Ishikawa (cell line): ENCODE measurements around the gene ZNF107.

ENCODE experiments used
- EGR1 ChIP-seq: IDR thresholded peaks from 2 replicates; pipeline ENCODE4 v1.6.1; 2012
- EP300 ChIP-seq: IDR thresholded peaks from 2 replicates; pipeline ENCODE4 v1.6.1; 2012; ENCODE audit warnings: borderline replicate concordance
- NFIC ChIP-seq: IDR thresholded peaks from 2 replicates; pipeline ENCODE4 v1.6.1; 2012
- RAD21 ChIP-seq: IDR thresholded peaks from 2 replicates; pipeline ENCODE4 v1.6.1; 2012; ENCODE audit warnings: low read depth
- TAF1 ChIP-seq: IDR thresholded peaks from 2 replicates; pipeline ENCODE4 v1.6.1; 2012; ENCODE audit warnings: low read depth, mild to moderate bottlenecking
- YY1 ChIP-seq: IDR thresholded peaks from 2 replicates; pipeline ENCODE4 v1.6.1; 2012; ENCODE audit warnings: low read depth
- TF ChIP-seq, protein P1 (sequence below): IDR thresholded peaks from 2 replicates; pipeline ENCODE4 v1.6.1; 2012
- TF ChIP-seq, protein P2 (sequence below): IDR thresholded peaks from 2 replicates; pipeline ENCODE4 v1.6.1; 2012; ENCODE audit warnings: low read depth, mild to moderate bottlenecking
- TF ChIP-seq, protein P3 (sequence below): IDR thresholded peaks from 2 replicates; pipeline ENCODE4 v1.6.1; 2012

DNA sequence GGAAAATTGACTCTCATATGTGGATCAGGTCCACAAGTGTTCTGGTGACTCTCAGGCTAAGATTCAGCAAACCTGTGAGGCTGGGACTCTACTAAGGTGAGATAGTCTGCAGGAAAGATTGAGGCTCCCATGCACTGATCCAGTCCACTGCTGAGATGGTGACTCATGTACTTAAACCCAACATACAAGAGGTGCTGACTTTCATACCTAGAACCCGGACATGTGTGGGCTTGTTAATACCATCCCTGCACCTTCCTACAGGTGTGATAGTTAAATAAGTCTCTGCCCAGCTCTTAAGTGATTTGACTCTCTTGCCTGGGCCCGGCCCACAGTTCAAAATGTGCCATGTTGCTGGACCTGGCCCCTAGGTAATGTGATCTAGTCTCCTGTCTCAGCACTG is 27.1 kb upstream of the ZNF107 start:
- TF ChIP-seq RAD21: no peak
- no peak for TF ChIP-seq EP300
- TF ChIP-seq, protein P1, sequence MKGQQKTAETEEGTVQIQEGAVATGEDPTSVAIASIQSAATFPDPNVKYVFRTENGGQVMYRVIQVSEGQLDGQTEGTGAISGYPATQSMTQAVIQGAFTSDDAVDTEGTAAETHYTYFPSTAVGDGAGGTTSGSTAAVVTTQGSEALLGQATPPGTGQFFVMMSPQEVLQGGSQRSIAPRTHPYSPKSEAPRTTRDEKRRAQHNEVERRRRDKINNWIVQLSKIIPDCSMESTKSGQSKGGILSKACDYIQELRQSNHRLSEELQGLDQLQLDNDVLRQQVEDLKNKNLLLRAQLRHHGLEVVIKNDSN: no peak
- TF ChIP-seq, protein P2, sequence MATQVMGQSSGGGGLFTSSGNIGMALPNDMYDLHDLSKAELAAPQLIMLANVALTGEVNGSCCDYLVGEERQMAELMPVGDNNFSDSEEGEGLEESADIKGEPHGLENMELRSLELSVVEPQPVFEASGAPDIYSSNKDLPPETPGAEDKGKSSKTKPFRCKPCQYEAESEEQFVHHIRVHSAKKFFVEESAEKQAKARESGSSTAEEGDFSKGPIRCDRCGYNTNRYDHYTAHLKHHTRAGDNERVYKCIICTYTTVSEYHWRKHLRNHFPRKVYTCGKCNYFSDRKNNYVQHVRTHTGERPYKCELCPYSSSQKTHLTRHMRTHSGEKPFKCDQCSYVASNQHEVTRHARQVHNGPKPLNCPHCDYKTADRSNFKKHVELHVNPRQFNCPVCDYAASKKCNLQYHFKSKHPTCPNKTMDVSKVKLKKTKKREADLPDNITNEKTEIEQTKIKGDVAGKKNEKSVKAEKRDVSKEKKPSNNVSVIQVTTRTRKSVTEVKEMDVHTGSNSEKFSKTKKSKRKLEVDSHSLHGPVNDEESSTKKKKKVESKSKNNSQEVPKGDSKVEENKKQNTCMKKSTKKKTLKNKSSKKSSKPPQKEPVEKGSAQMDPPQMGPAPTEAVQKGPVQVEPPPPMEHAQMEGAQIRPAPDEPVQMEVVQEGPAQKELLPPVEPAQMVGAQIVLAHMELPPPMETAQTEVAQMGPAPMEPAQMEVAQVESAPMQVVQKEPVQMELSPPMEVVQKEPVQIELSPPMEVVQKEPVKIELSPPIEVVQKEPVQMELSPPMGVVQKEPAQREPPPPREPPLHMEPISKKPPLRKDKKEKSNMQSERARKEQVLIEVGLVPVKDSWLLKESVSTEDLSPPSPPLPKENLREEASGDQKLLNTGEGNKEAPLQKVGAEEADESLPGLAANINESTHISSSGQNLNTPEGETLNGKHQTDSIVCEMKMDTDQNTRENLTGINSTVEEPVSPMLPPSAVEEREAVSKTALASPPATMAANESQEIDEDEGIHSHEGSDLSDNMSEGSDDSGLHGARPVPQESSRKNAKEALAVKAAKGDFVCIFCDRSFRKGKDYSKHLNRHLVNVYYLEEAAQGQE: no peak
- no peak for TF ChIP-seq YY1
- no peak for TF ChIP-seq EGR1
- TF ChIP-seq, protein P3, sequence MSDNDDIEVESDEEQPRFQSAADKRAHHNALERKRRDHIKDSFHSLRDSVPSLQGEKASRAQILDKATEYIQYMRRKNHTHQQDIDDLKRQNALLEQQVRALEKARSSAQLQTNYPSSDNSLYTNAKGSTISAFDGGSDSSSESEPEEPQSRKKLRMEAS: no peak
- TF ChIP-seq NFIC: no peak
- TF ChIP-seq TAF1: no peak
